OCI-LY1 (cell line): Measurements from ENCODE around the gene TRIM2.

ENCODE experiments used
- CTCF ChIP-seq: fragments of 200-600 bp; sonication (generic), shearing (Covaris generic); IDR thresholded peaks from 2 replicates; pipeline ENCODE4 v1.5.1; 2017; ENCODE audit warnings: mild to moderate bottlenecking, antibody characterized with exemption, low read length, moderate library complexity, mixed read lengths
- EZH2 ChIP-seq: fragments of 200-600 bp; sonication (generic), shearing (Covaris generic); IDR thresholded peaks from 2 replicates; pipeline ENCODE4 v1.8.0; 2017; ENCODE audit warnings: borderline replicate concordance, mixed run types, mild to moderate bottlenecking, antibody characterized with exemption, low read length, moderate library complexity, mixed read lengths

GRCh38 chr4:153293742-153294057, 89.5 kb downstream of the TRIM2 start:
- TF ChIP-seq EZH2 (no peak), CTCF (no peak)
